GM18499 (cell line): ENCODE data around the gene HIPK4.
"Not testable (repeated sequence)": the region's sequence is repeated elsewhere in the genome, so short reads cannot be mapped to it uniquely, and the experiment has no call there.

Experiments
- ATAC-seq: cut with Tn5 transposase; IDR thresholded peaks from one replicate; pipeline ENCODE4 v1.9.1; 2021; ENCODE audit warnings: moderate number of reproducible peaks; ENCODE audit not compliant: insufficient read depth, unreplicated experiment

Gene HIPK4

GRCh38 chr19:40341601-40342482 is 48.1 kb downstream of the HIPK4 start:
- no peak for ATAC-seq

GRCh38 chr19:40339018-40339728 is 50.8 kb downstream of the HIPK4 start:
- no peak for ATAC-seq

- ATAC-seq: no peak
Measured at GRCh38 chr19:40337594-40337993, 52.4 kb downstream of the HIPK4 start.

- ATAC-seq: no peak
Measured at GRCh38 chr19:40337107-40337506, 52.9 kb downstream of the HIPK4 start.

GRCh38 chr19:40336601-40336900 is 53.4 kb downstream of the HIPK4 start:
- no peak for ATAC-seq

GRCh38 chr19:40335855-40336600 is 54.0 kb downstream of the HIPK4 start:
- ATAC-seq: no peak

- ATAC-seq: no peak
Measured at GRCh38 chr19:40335101-40335500, 54.9 kb downstream of the HIPK4 start.

- ATAC-seq: not testable (repeated sequence)
Measured at GRCh38 chr19:40333083-40333482, 56.9 kb downstream of the HIPK4 start.

- no peak for ATAC-seq
Measured at GRCh38 chr19:40332669-40333068, 57.3 kb downstream of the HIPK4 start.

- no peak for ATAC-seq
Measured at GRCh38 chr19:40331052-40331451, 58.9 kb downstream of the HIPK4 start.
